ENCODE measurements around the gene PHLPP1. TPM values are rescaled to one million over a fixed set of nuclear protein-coding genes. Genes with fewer than 3 reads are reported as not detected.

The PHLPP1 gene
- total RNA-seq, 1 experiment from 2014 or later: 14.7 TPM

DNA sequence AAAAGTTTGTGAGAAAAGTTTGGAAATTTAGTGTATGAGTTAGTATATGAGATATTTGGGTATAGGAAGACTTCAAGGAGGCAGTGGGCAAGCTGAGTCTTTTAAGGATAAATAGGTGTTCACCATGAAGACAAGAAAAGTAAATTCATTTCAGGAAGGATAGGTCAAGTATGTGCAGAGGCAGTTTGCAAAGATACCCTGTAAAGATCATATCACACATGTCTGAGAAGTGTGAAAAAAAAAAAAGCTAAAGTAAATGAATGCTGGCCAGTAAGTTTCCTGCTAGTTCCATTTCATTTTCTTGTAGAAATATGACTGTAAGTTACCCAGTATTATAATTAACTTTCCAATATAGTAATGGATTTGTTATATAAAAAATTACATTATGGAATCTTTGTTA is 131.0 kb downstream of the PHLPP1 start:
- no peaks in the 10 kb centered on the region for H3K36me3 ChIP-seq (ENCODE audit: control insufficient read depth in 1 of 2, insufficient read depth in 2 of 2, low read length in 2 of 2)
- ATAC-seq: no peak
- no TSS peak for BruUV-seq (replicated peaks)
- ChIA-PET CTCF (no interaction called here), POLR2A (no interaction called here), RAD21 (ENCODE audit: low non-redundant PET in 1 of 2, low total read pairs in 2 of 2, uncharacterized antibody in 2 of 2, unreplicated experiment in 2 of 2) (no interaction called here)
- TF ChIP-seq, protein P1, sequence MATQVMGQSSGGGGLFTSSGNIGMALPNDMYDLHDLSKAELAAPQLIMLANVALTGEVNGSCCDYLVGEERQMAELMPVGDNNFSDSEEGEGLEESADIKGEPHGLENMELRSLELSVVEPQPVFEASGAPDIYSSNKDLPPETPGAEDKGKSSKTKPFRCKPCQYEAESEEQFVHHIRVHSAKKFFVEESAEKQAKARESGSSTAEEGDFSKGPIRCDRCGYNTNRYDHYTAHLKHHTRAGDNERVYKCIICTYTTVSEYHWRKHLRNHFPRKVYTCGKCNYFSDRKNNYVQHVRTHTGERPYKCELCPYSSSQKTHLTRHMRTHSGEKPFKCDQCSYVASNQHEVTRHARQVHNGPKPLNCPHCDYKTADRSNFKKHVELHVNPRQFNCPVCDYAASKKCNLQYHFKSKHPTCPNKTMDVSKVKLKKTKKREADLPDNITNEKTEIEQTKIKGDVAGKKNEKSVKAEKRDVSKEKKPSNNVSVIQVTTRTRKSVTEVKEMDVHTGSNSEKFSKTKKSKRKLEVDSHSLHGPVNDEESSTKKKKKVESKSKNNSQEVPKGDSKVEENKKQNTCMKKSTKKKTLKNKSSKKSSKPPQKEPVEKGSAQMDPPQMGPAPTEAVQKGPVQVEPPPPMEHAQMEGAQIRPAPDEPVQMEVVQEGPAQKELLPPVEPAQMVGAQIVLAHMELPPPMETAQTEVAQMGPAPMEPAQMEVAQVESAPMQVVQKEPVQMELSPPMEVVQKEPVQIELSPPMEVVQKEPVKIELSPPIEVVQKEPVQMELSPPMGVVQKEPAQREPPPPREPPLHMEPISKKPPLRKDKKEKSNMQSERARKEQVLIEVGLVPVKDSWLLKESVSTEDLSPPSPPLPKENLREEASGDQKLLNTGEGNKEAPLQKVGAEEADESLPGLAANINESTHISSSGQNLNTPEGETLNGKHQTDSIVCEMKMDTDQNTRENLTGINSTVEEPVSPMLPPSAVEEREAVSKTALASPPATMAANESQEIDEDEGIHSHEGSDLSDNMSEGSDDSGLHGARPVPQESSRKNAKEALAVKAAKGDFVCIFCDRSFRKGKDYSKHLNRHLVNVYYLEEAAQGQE (IDR thresholded peaks at IDR 0.05; ENCODE audit: low read depth): no peak
- TF ChIP-seq SP1 (IDR thresholded peaks at IDR 0.05; ENCODE audit: low read depth) (no peak), POLR2AphosphoS5 (IDR thresholded peaks at IDR 0.05; ENCODE audit: low read depth, low read length) (no peak), RAD21 (IDR thresholded peaks at IDR 0.05; ENCODE audit: low read depth) (no peak), EZH2 (IDR thresholded peaks at IDR 0.05) (no peak), JUND (IDR thresholded peaks at IDR 0.05) (no peak), ELF1 (IDR thresholded peaks at IDR 0.05; ENCODE audit: borderline replicate concordance, low read depth) (no peak), CEBPB (IDR thresholded peaks at IDR 0.05; ENCODE audit: low read depth) (no peak), POLR2A (IDR thresholded peaks at IDR 0.05; ENCODE audit: borderline replicate concordance, extremely low read depth, insufficient read depth, insufficient read length) (no peak), SIN3A (IDR thresholded peaks at IDR 0.05; ENCODE audit: low read depth) (no peak), ZNF274 (IDR thresholded peaks at IDR 0.05; ENCODE audit: low read depth, low read length) (no peak), ZFX (IDR thresholded peaks at IDR 0.05) (no peak)
- TF ChIP-seq, protein P2, sequence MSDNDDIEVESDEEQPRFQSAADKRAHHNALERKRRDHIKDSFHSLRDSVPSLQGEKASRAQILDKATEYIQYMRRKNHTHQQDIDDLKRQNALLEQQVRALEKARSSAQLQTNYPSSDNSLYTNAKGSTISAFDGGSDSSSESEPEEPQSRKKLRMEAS (IDR thresholded peaks at IDR 0.05): no peak
- TF ChIP-seq, protein P3, sequence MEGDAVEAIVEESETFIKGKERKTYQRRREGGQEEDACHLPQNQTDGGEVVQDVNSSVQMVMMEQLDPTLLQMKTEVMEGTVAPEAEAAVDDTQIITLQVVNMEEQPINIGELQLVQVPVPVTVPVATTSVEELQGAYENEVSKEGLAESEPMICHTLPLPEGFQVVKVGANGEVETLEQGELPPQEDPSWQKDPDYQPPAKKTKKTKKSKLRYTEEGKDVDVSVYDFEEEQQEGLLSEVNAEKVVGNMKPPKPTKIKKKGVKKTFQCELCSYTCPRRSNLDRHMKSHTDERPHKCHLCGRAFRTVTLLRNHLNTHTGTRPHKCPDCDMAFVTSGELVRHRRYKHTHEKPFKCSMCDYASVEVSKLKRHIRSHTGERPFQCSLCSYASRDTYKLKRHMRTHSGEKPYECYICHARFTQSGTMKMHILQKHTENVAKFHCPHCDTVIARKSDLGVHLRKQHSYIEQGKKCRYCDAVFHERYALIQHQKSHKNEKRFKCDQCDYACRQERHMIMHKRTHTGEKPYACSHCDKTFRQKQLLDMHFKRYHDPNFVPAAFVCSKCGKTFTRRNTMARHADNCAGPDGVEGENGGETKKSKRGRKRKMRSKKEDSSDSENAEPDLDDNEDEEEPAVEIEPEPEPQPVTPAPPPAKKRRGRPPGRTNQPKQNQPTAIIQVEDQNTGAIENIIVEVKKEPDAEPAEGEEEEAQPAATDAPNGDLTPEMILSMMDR (IDR thresholded peaks at IDR 0.05 in 2 of 3, conservative IDR thresholded peaks at IDR 0.05 in 1 of 3; ENCODE audit: borderline replicate concordance in 1 of 3, insufficient read depth in 1 of 3, low read depth in 2 of 3, low read length in 2 of 3): no peak
- TF ChIP-seq, protein P4, sequence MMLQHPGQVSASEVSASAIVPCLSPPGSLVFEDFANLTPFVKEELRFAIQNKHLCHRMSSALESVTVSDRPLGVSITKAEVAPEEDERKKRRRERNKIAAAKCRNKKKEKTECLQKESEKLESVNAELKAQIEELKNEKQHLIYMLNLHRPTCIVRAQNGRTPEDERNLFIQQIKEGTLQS (IDR thresholded peaks at IDR 0.05): no peak
- H3K4me3 ChIP-seq (replicated peaks in 1 of 2; ENCODE audit: low read depth in 1 of 2, low read length in 2 of 2): no peak overlapping the region
- H3K9ac ChIP-seq (ENCODE audit: low read length): no peak overlapping the region
- peaks cover 0 to 9% of the 10 kb centered on the region in 2 experiments; a peak in 1 of 4 replicates for H3K4me1 ChIP-seq (ENCODE audit: control insufficient read depth in 1 of 2, insufficient read depth in 2 of 2, low read length in 2 of 2)
- H3K9me2 ChIP-seq (ENCODE audit: insufficient read depth): no peaks in the 10 kb centered on the region
- no peaks in the 10 kb centered on the region for H3K27me3 ChIP-seq (ENCODE audit: insufficient read depth, low read length)
- intact Hi-C loops (cut with micrococcal nuclease): no loop called here
- no peak for DNase-seq (ENCODE audit: low read depth, low spot score)
- no peak overlapping the region for H3K27ac ChIP-seq (ENCODE audit: low read depth, low read length)
- no peaks in the 10 kb centered on the region for H4K20me1 ChIP-seq (ENCODE audit: insufficient read depth)
- no peak overlapping the region for H3K4me2 ChIP-seq (ENCODE audit: low read length)
- no peaks in the 10 kb centered on the region for H3K9me3 ChIP-seq (ENCODE audit: control insufficient read depth in 1 of 2, insufficient read depth in 1 of 2, low read depth in 1 of 2, low read length in 2 of 2)
- no peak overlapping the region for H2AFZ ChIP-seq (ENCODE audit: low read depth, low read length, poor library complexity, severe bottlenecking)
- H3K79me2 ChIP-seq (ENCODE audit: insufficient read depth, low read length): no peaks in the 10 kb centered on the region

All from HCT116 (cell line).